Fibroblast of lung (primary cell): ENCODE results near the gene NOXO1.

Source experiments
- EZH2 ChIP-seq: IDR thresholded peaks from 2 replicates; pipeline ENCODE4 v1.5.1; 2012; ENCODE audit warnings: low read length, control low read depth, mild to moderate bottlenecking; ENCODE audit errors: missing control alignments
- TF ChIP-seq, protein P1 (sequence below), 2 donors: IDR thresholded peaks in 1 of 2; conservative IDR thresholded peaks in 1 of 2; 1 replicate in 1 of 2; 2 replicates in 1 of 2; pipeline ENCODE4 v1.5.1; 2011 to 2012; ENCODE audit warnings: low read length in 2 of 2, control low read depth in 1 of 2, inconsistent platforms in 1 of 2, low read depth in 1 of 2, mild to moderate bottlenecking in 1 of 2

- TF ChIP-seq, protein P1, sequence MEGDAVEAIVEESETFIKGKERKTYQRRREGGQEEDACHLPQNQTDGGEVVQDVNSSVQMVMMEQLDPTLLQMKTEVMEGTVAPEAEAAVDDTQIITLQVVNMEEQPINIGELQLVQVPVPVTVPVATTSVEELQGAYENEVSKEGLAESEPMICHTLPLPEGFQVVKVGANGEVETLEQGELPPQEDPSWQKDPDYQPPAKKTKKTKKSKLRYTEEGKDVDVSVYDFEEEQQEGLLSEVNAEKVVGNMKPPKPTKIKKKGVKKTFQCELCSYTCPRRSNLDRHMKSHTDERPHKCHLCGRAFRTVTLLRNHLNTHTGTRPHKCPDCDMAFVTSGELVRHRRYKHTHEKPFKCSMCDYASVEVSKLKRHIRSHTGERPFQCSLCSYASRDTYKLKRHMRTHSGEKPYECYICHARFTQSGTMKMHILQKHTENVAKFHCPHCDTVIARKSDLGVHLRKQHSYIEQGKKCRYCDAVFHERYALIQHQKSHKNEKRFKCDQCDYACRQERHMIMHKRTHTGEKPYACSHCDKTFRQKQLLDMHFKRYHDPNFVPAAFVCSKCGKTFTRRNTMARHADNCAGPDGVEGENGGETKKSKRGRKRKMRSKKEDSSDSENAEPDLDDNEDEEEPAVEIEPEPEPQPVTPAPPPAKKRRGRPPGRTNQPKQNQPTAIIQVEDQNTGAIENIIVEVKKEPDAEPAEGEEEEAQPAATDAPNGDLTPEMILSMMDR (conservative IDR thresholded peaks at IDR 0.05 in 1 of 2, IDR thresholded peaks at IDR 0.05 in 1 of 2; ENCODE audit: low read depth in 1 of 2, low read length in 2 of 2): no peak
- TF ChIP-seq EZH2: no peak
Observed at GRCh38 chr16:2007081-2007836, 26.0 kb upstream of the NOXO1 start.
